ENCODE results near the gene VAMP8. TPM values are rescaled to one million over a fixed set of nuclear protein-coding genes. Genes with fewer than 3 reads are reported as not detected.
A peak's percentile ranks its signal among the peaks of the same experiment; 100 is the strongest.

Gene VAMP8
- polyA plus RNA-seq, 3 donors, result 88.1 to 94.9 (median 88.3) TPM

- DNase-seq (ENCODE audit: extremely low read depth in 1 of 11, low read depth in 9 of 11, low spot score in 4 of 11), result peak; percentile 87 to 96 (median 94)
Measured at GRCh38 chr2:85561280-85562212, 15.8 kb upstream of the VAMP8 start, which contains the start of gene GGCX. Gene GGCX (minus strand): TSS chr2:85561493. CDS start chr2:85561428, 65 bp downstream.

- DNase-seq (ENCODE audit: extremely low read depth in 1 of 11, low read depth in 9 of 11, low spot score in 4 of 11), result no peak
Measured at GRCh38 chr2:85564144-85564563, 13.2 kb upstream of the VAMP8 start.

GRCh38 chr2:85566265-85566664 lies 11.1 kb upstream of the VAMP8 start:
- DNase-seq (ENCODE audit: extremely low read depth in 1 of 11, low read depth in 9 of 11, low spot score in 4 of 11), result no peak

- no peak for DNase-seq (ENCODE audit: extremely low read depth in 1 of 11, low read depth in 9 of 11, low spot score in 4 of 11)
Measured at GRCh38 chr2:85575739-85576138, 1.6 kb upstream of the VAMP8 start.

GRCh38 chr2:85577063-85577385 lies 362 bp upstream of the VAMP8 start:
- DNase-seq (ENCODE audit: extremely low read depth in 1 of 11, low read depth in 9 of 11, low spot score in 4 of 11), result no peak

GRCh38 chr2:85578243-85579180 lies 1.1 kb downstream of the VAMP8 start:
- DNase-seq (ENCODE audit: extremely low read depth in 1 of 11, low read depth in 9 of 11, low spot score in 4 of 11), result no peak

- DNase-seq (ENCODE audit: extremely low read depth in 1 of 11, low read depth in 9 of 11, low spot score in 4 of 11), result peak in 1 of 11 donors; percentile 36
Measured at GRCh38 chr2:85579266-85579935, 2.0 kb downstream of the VAMP8 start.

GRCh38 chr2:85580206-85580605 lies 2.8 kb downstream of the VAMP8 start:
- no peak for DNase-seq (ENCODE audit: extremely low read depth in 1 of 11, low read depth in 9 of 11, low spot score in 4 of 11)

- DNase-seq (ENCODE audit: extremely low read depth in 1 of 11, low read depth in 9 of 11, low spot score in 4 of 11), result no peak
Measured at GRCh38 chr2:85582492-85582891, 5.1 kb downstream of the VAMP8 start.

GRCh38 chr2:85583667-85584353 lies 6.4 kb downstream of the VAMP8 start:
- no peak for DNase-seq (ENCODE audit: extremely low read depth in 1 of 11, low read depth in 9 of 11, low spot score in 4 of 11)

GRCh38 chr2:85584354-85584856 lies 7.0 kb downstream of the VAMP8 start, which contains the start of gene VAMP5:
Gene VAMP5 (plus strand): TSS chr2:85584431. CDS start chr2:85584491, 60 bp downstream.
- peak in 1 of 11 donors; percentile 41 for DNase-seq (ENCODE audit: extremely low read depth in 1 of 11, low read depth in 9 of 11, low spot score in 4 of 11)

- peak in 2 of 11 donors; percentile 33 to 63 for DNase-seq (ENCODE audit: extremely low read depth in 1 of 11, low read depth in 9 of 11, low spot score in 4 of 11)
Measured at GRCh38 chr2:85584857-85585780, 7.7 kb downstream of the VAMP8 start.

GRCh38 chr2:85585781-85586105 lies 8.4 kb downstream of the VAMP8 start:
- no peak for DNase-seq (ENCODE audit: extremely low read depth in 1 of 11, low read depth in 9 of 11, low spot score in 4 of 11)

GRCh38 chr2:85588236-85588635 lies 10.8 kb downstream of the VAMP8 start:
- DNase-seq (ENCODE audit: extremely low read depth in 1 of 11, low read depth in 9 of 11, low spot score in 4 of 11), result no peak

- DNase-seq (ENCODE audit: extremely low read depth in 1 of 11, low read depth in 9 of 11, low spot score in 4 of 11), result no peak
Measured at GRCh38 chr2:85588645-85589044, 11.3 kb downstream of the VAMP8 start.

- DNase-seq (ENCODE audit: extremely low read depth in 1 of 11, low read depth in 9 of 11, low spot score in 4 of 11), result no peak
Measured at GRCh38 chr2:85589181-85589580, 11.8 kb downstream of the VAMP8 start.

- DNase-seq (ENCODE audit: extremely low read depth in 1 of 11, low read depth in 9 of 11, low spot score in 4 of 11), result no peak
Measured at GRCh38 chr2:85589982-85590791, 12.8 kb downstream of the VAMP8 start.
